ENCODE measurements around the gene GFAP.

- TF ChIP-seq RORB (CRISPR knock-in tag; IDR thresholded peaks at IDR 0.05) (no peak), E2F4 (CRISPR knock-in tag; IDR thresholded peaks at IDR 0.05; ENCODE audit: borderline replicate concordance, low read depth) (no peak), TP53 (CRISPR knock-in tag; IDR thresholded peaks at IDR 0.05) (no peak), ZNF423 (CRISPR knock-in tag; IDR thresholded peaks at IDR 0.05) (no peak), NFYB (CRISPR knock-in tag; conservative IDR thresholded peaks at IDR 0.05; ENCODE audit: low read depth) (no peak), SMAD4 (CRISPR knock-in tag; IDR thresholded peaks at IDR 0.05) (no peak), ZNF232 (CRISPR knock-in tag; IDR thresholded peaks at IDR 0.05) (no peak), KAT7 (CRISPR knock-in tag; IDR thresholded peaks at IDR 0.05; ENCODE audit: borderline replicate concordance) (no peak), ELF4 (CRISPR knock-in tag; IDR thresholded peaks at IDR 0.05; ENCODE audit: low read depth) (no peak), ZNF219 (CRISPR knock-in tag; IDR thresholded peaks at IDR 0.05; ENCODE audit: borderline replicate concordance) (no peak)
- TF ChIP-seq, protein P1, sequence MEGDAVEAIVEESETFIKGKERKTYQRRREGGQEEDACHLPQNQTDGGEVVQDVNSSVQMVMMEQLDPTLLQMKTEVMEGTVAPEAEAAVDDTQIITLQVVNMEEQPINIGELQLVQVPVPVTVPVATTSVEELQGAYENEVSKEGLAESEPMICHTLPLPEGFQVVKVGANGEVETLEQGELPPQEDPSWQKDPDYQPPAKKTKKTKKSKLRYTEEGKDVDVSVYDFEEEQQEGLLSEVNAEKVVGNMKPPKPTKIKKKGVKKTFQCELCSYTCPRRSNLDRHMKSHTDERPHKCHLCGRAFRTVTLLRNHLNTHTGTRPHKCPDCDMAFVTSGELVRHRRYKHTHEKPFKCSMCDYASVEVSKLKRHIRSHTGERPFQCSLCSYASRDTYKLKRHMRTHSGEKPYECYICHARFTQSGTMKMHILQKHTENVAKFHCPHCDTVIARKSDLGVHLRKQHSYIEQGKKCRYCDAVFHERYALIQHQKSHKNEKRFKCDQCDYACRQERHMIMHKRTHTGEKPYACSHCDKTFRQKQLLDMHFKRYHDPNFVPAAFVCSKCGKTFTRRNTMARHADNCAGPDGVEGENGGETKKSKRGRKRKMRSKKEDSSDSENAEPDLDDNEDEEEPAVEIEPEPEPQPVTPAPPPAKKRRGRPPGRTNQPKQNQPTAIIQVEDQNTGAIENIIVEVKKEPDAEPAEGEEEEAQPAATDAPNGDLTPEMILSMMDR (IDR thresholded peaks at IDR 0.05), result no peak
- TF ChIP-seq, protein P2, sequence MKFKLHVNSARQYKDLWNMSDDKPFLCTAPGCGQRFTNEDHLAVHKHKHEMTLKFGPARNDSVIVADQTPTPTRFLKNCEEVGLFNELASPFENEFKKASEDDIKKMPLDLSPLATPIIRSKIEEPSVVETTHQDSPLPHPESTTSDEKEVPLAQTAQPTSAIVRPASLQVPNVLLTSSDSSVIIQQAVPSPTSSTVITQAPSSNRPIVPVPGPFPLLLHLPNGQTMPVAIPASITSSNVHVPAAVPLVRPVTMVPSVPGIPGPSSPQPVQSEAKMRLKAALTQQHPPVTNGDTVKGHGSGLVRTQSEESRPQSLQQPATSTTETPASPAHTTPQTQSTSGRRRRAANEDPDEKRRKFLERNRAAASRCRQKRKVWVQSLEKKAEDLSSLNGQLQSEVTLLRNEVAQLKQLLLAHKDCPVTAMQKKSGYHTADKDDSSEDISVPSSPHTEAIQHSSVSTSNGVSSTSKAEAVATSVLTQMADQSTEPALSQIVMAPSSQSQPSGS (CRISPR knock-in tag; IDR thresholded peaks at IDR 0.05; ENCODE audit: borderline replicate concordance, low read depth), result no peak
- TF ChIP-seq, protein P3, sequence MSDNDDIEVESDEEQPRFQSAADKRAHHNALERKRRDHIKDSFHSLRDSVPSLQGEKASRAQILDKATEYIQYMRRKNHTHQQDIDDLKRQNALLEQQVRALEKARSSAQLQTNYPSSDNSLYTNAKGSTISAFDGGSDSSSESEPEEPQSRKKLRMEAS (CRISPR knock-in tag; IDR thresholded peaks at IDR 0.05), result no peak
- TF ChIP-seq, protein P4, sequence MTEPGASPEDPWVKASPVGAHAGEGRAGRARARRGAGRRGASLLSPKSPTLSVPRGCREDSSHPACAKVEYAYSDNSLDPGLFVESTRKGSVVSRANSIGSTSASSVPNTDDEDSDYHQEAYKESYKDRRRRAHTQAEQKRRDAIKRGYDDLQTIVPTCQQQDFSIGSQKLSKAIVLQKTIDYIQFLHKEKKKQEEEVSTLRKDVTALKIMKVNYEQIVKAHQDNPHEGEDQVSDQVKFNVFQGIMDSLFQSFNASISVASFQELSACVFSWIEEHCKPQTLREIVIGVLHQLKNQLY (CRISPR knock-in tag; IDR thresholded peaks at IDR 0.05), result no peak
These were observed 12.2 kb downstream of the GFAP start for GRCh38 chr17:44903012-44903685.
